Urinary bladder (tissue), 4 donors: Measurements from ENCODE around the gene THRB. TPM values are rescaled to one million over a fixed set of nuclear protein-coding genes. Genes with fewer than 3 reads are reported as not detected.
"Not testable (repeated sequence)": the region's sequence is repeated elsewhere in the genome, so short reads cannot be mapped to it uniquely, and the experiment has no call there.

Source experiments
- DNase-seq: peaks from one replicate; pipeline ENCODE4 v3.0.0-alpha.2; 2015; ENCODE audit errors: extremely low spot score
- H3K27ac ChIP-seq: one replicate; pipeline ENCODE4 v1.5.1; 2013; ENCODE audit warnings: low read depth, mild to moderate bottlenecking, moderate library complexity
- H3K36me3 ChIP-seq: one replicate; pipeline ENCODE4 v1.6.1; 2013; ENCODE audit warnings: mild to moderate bottlenecking, moderate library complexity; ENCODE audit not compliant: insufficient read depth
- H3K4me1 ChIP-seq: one replicate; pipeline ENCODE4 v1.6.1; 2013; ENCODE audit warnings: mild to moderate bottlenecking, moderate library complexity; ENCODE audit not compliant: insufficient read depth
- H3K4me3 ChIP-seq: one replicate; pipeline ENCODE4 v1.5.1; 2013; ENCODE audit warnings: low read depth, low read length
- WGBS: extraction: QIAGEN DNeasy Blood & Tissue Kit; methylation state at CpG from one replicate; pipeline ENCODE4 v1.1.7; 2013; 5-methylcytosine and 5-hydroxymethylcytosine counted together
- polyA plus RNA-seq: library from polyadenylated mRNA; stranded (reverse); fragments of 200-250 nt; gene quantifications from one replicate; pipeline ENCODE4 v1.2.3, GENCODE V29; 2013
- total RNA-seq: library from RNA; depleted of rRNA; stranded (reverse); fragments of >200 nt; gene quantifications from one replicate; pipeline ENCODE4 v1.2.3, GENCODE V29; 2014
- donor health status: healthy with polysubstance abuse.
- donor health status: healthy.

Gene THRB
- total and polyA plus RNA-seq, 2 donors, result 8.3 to 14.8 TPM

DNA sequence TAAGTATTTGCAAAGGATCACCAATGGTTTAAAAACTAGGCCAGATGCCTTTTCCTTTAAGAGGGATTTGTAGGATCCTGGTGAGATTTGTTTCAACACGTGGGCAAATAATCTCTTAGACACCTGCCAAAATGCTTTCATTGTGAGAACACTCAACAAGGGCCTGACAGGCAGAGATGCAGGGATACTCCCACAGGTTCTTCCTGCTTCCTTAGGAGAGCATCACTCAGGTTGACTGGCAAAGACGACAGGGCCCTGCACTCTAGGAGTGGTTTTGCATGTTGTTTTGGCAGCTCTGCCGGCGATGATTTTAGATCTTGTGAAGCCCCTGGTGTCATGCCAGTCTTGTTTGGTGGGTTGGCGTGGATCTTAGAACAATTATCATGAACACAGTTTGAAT lies 365.1 kb downstream of the THRB start:
- WGBS, result 82% methylated on average over 5 of the region's 5 CpGs
- DNase-seq, result no peak
- H3K4me1 ChIP-seq, result no peaks in the 10 kb centered on the region
- no peaks in the 10 kb centered on the region for H3K36me3 ChIP-seq
- no peak overlapping the region for H3K27ac ChIP-seq
- H3K4me3 ChIP-seq, result no peak overlapping the region

DNA sequence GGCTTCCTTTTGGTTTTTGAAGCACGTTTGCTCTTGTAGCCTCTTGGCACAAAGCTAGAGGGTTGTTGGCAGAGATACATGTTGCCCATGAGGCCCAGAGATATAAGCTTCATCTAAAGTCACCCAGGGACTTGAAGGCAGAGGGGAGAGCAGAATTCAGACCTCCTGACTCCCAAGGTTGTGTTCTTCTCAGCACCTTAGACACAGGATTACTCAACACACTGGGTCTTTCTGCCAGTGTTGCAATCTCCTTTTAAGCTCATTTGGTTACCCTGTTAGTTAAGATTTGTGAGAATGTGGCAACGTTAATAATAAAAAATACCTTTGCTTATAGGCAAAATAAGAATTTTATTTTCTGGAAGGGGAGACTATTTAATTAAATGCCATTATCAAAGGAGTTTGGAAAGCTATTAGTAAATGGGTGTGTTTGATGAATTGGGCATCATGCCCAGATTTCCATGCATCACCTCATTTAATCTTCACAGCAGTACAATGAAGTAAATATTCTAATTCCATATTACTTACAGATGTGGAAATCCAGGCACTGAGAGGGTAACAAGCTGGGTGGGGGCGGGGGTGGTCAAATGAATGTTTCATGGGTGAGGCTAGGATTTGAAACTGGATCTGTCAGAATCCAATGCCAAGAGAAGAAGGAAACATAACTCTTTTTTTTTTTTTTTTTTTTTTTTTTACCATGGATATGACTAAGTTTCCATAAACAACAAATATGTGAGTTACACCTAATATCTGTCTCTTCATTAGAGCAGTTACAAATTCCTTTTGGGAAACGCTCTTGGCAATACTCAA lies 366.2 kb downstream of the THRB start:
- DNase-seq, result no peak
- H3K36me3 ChIP-seq, result no peaks in the 10 kb centered on the region
- no peaks in the 10 kb centered on the region for H3K4me1 ChIP-seq
- 55% methylated on average over 4 of the region's 4 CpGs for WGBS
- no peak overlapping the region for H3K4me3 ChIP-seq
- no peak overlapping the region for H3K27ac ChIP-seq

DNA sequence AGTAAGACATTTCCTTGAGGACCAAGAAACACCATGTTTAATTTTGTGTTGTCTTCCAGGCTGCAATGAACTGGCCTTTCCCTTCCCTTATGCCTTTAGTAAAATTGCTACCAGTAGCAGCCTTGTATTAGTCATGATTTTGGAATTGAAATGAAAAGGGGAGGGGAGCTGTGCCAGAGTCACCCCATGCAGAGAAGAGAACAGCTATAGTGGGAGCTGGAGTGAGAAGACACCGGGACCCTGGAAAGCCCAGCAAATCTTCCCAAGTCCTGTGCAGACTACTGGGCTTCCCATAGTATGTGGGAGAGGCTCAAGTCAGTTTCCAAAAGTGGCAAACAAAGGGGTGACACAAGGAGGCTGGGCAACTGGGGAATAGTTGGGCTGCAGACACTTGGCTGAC lies 371.1 kb downstream of the THRB start:
- Histone ChIP-seq H3K4me3 (no peak overlapping the region), H3K4me1 (no peaks in the 10 kb centered on the region), H3K27ac (no peak overlapping the region), H3K36me3 (no peaks in the 10 kb centered on the region)
- 89% methylated on average over 1 of the region's 1 CpG for WGBS
- no peak for DNase-seq

DNA sequence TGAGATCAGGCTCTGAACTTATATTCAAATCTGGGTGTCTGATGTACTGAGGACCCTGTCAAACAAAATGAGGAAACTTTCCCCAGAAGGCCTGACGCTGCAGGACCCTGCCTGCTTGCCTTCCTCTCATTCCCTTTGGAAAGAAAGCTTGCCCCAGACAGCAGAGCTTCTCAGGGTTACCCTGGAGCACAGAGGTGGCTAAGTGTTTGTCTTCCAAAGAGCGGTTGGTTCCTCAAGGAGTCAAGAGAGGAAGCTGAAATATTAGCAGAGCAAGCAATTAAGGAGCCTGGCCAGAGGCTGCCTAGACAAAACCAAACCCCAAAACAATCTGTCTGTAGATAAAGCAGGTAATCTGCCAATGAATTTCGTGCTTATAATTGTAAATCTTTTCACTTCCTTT lies 374.2 kb downstream of the THRB start:
- no peak overlapping the region for H3K27ac ChIP-seq
- H3K4me3 ChIP-seq, result no peak overlapping the region
- DNase-seq, result no peak
- H3K36me3 ChIP-seq, result no peaks in the 10 kb centered on the region
- 86% methylated on average over 3 of the region's 3 CpGs for WGBS
- H3K4me1 ChIP-seq, result no peaks in the 10 kb centered on the region

DNA sequence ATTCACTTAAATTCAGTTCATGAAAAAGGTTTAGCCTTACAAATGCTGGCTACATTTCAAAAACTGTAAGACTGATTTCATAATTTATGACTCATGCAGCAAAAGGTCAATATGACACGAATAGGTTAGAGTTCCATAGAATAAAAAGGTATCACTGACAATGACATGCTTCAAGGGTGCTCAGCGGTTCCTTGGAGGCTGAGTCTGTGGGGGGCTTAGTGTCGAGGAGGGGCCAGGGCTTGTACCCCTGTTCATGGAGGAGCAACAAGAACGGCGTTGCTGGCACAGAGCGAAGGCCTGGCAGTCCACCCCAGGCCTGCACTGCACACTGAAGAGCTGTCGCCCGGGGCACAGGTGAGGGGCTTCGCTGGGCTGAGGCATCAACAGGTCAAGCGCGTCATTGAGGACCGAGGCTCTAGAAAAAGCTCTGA lies 375.3 kb downstream of the THRB start:
- Histone ChIP-seq H3K4me3 (no peak overlapping the region), H3K36me3 (no peaks in the 10 kb centered on the region), H3K4me1 (no peaks in the 10 kb centered on the region), H3K27ac (no peak overlapping the region)
- 92% methylated on average over 12 of the region's 12 CpGs for WGBS
- DNase-seq, result no peak

DNA sequence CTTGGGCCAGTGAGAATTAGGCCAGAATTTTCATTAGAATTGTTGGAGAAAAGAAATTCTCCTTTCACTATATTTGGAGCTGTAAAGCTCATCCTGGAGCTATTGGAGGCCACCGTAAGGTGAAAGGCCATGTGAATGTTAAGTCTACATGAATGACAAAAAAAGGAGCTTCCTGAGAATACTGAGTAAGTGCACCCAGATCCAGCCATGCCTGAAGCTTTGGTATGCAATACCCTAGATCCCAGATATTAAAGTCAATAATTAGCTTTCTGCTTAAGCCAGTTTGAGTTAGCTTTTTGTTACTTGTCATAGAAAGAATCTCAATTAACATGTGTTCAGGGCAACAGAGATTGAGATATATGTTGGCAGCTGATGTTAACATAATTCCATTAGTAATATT lies 377.1 kb downstream of the THRB start:
- 94% methylated on average over 1 of the region's 1 CpG for WGBS
- Histone ChIP-seq H3K36me3 (no peaks in the 10 kb centered on the region), H3K4me1 (no peaks in the 10 kb centered on the region), H3K4me3 (no peak overlapping the region), H3K27ac (no peak overlapping the region)
- DNase-seq, result no peak

DNA sequence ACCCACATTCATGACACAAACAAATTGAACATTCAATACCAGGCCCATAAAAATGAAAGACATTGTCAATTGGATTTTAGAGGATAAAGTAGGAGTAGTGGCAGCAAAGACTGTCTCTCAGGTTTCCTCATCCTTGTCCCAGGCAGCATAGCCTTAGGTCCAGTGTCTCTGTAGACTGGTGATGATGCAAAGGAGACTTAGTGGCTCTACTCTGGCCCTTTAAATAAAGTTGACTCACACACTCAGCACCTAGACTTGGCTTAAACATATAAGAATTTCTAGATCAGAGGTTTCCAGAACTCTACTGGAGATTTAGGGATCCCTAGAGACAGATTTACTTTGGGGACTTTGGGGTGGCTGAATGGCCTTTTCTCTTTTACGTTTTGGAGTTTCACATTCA lies 382.9 kb downstream of the THRB start:
- Histone ChIP-seq H3K4me3 (no peak overlapping the region), H3K27ac (no peak overlapping the region), H3K4me1 (no peaks in the 10 kb centered on the region), H3K36me3 (no peaks in the 10 kb centered on the region)
- DNase-seq, result no peak
- 82% methylated on average over 1 of the region's 1 CpG for WGBS

DNA sequence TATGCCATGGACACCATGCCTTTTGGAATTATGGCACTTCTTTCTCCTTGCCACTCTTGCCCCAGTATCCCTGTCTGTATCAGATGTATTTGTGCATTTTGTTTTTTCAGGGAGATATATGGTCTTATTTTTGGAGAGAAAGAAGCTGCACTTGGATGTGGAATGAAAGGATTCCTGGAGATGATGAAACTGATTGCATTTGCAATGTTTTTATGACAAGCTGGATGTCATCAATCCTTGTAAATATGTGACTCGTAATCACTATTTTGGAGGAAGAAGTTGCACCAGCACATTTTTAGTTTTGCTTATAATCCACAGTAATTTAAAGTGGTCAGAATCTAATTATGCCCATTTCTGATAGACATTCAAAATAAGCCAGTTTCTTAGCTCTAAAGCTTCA lies 384.6 kb downstream of the THRB start:
- 41% methylated on average over 1 of the region's 1 CpG for WGBS
- Histone ChIP-seq H3K27ac (no peak overlapping the region), H3K4me1 (no peaks in the 10 kb centered on the region), H3K36me3 (no peaks in the 10 kb centered on the region), H3K4me3 (no peak overlapping the region)
- no peak for DNase-seq

DNA sequence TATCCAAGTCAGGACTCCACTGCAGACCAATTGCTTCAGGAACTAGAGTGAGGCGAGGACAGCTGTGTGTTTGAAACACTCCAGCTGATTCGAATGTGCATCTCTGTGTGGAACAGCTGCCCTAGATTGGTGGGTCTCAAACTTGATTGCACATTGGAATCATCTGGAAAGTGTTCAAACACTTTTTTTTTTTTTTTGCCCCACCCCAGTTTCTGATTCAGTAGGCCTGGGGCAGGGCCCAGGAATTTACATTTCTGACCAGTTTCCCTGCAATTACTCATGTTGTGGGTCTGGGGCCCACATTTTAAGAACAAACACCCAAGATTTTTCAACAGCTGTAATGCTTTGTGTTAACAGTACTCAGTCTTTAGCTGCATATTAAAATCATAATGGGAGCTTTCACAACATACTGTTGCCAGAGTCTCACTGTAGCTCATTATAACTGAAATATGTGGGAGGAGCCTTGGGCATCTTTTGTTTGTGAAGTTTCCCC lies 392.9 kb downstream of the THRB start:
- 73% methylated on average over 2 of the region's 2 CpGs for WGBS
- H3K4me3 ChIP-seq, result no peak overlapping the region
- no peaks in the 10 kb centered on the region for H3K4me1 ChIP-seq
- H3K36me3 ChIP-seq, result no peaks in the 10 kb centered on the region
- DNase-seq, result no peak
- no peak overlapping the region for H3K27ac ChIP-seq

DNA sequence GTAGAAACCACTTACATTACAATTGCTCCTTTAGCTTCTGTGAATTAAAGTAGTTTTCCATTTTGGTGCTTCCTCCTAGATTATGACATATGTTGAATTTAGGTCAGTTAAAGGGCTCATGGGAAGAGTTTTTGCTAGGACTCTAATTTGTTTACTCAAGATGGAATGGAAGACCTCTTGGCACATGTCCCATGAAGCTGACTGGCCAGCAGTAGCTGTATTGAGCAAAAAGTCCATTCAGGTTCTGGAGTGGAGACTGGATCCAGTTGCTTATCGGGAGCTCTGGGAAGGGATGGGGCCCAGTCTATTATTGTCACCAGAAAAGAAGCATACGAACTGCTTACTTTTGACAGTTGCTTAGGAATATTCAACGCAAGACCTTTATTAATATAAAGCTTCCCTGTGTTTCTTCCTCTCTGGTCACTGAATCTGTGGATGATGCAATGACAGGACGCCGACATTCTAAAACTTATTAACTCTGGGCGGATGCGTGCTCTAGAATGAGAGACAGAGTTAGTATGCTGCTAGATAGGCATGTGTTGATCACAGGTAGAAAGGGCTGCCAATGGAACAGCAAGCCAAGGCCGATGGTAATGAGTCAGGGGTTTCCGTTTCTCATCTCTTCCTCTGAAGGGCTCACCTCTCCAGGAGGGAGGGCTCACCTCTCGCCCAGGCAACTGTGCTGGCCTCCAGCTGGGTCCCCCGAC lies 393.8 kb downstream of the THRB start:
- no peaks in the 10 kb centered on the region for H3K4me1 ChIP-seq
- no peak overlapping the region for H3K4me3 ChIP-seq
- no peaks in the 10 kb centered on the region for H3K36me3 ChIP-seq
- 58% methylated on average over 11 of the region's 11 CpGs for WGBS
- H3K27ac ChIP-seq, result no peak overlapping the region
- DNase-seq, result no peak

DNA sequence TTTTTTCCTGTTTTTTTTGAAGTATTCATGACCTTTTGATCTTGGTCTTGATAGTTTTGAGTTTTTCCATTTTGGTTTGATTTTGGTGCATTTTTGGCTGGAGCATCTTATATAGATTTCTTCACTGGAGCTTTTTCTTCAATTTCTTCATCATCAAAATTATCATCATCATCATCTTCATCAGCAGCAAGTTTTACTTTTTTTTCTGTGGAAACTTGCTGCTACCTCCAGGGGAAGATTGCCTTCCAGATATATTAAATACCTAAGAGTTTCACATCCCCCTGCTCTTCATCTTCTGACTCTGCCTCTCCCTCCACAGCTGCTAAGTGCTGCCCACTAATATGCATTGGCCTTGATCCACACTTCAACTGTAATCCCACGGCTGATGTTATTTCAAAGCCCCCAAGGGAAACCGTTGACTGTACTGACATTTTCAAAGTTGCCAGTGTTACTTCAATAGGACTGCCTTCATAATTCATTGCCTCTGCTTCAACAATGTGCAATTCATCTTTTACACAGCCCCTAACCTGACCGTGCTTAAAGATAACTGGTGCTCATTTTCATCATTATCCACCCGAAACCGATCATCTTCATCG lies 397.9 kb downstream of the THRB start:
- DNase-seq, result no peak
- Histone ChIP-seq H3K4me3 (no peak overlapping the region), H3K27ac (no peak overlapping the region), H3K4me1 (no peaks in the 10 kb centered on the region), H3K36me3 (no peaks in the 10 kb centered on the region)
- WGBS, result 63% methylated on average over 6 of the region's 6 CpGs

DNA sequence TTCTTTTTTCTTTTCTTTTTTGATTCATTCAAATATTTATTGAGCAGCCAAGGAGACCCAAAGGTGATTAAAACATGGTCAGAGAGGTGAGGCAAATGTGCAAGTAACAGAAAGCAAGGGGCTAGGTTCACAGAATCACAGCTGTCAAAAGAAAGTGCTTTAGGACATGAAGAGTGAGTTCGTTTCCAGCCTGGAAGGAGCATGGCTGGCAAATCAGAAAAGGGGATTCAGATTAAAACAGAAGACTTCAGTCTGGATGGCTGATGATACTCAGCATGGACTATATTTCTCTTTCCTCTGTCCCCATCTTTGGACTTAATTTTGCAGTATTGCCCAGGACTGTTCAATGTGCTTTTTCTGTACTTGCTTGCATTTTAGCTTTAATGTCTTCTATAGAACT lies 398.4 kb downstream of the THRB start:
- Histone ChIP-seq H3K27ac (no peak overlapping the region), H3K36me3 (no peaks in the 10 kb centered on the region), H3K4me3 (no peak overlapping the region), H3K4me1 (no peaks in the 10 kb centered on the region)
- no peak for DNase-seq
- WGBS, result 51% methylated on average over 1 of the region's 1 CpG

DNA sequence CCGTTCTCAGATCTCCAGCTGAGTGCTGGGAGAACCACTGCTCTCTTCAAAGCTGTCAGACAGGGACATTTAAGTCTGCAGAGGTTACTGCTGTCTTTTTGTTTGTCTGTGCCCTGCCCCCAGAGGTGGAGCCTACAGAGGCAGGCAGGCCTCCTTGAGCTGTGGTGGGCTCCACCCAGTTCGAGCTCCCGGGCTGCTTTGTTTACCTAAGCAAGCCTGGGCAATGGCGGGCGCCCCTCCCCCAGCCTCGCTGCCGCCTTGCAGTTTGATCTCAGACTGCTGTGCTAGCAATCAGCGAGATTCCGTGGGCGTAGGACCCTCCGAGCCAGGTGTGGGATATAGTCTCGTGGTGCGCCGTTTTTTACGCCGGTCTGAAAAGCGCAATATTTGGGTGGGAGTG lies 399.8 kb downstream of the THRB start:
- not testable (repeated sequence) for H3K4me1 ChIP-seq, DNase-seq, H3K27ac ChIP-seq, H3K4me3 ChIP-seq, H3K36me3 ChIP-seq
- WGBS, result 72% methylated on average over 16 of the region's 17 CpGs

DNA sequence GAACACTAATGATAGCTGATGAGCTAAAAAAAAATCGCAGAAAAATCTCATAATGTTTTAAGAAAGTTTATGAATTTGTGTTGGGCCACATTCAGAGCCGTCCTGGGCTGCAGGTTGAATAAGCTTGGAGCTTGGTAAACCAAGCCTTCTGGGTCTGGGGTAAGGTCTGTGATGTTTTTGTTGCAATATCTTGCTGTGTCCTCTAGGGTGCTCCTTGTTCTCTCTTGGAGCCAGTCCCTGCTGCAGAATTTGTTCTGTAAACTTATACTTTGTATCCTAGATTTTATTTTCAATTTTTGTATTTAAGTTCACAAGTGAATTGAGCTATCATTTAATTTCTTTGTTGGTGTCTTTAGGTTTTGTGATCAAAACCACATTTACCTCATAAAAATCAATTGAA lies 405.9 kb downstream of the THRB start:
- Histone ChIP-seq H3K4me1 (no peaks in the 10 kb centered on the region), H3K4me3 (no peak overlapping the region), H3K27ac (no peak overlapping the region), H3K36me3 (no peaks in the 10 kb centered on the region)
- WGBS, result 68% methylated on average over 2 of the region's 2 CpGs
- DNase-seq, result no peak
